SK-N-SH (cell line): ENCODE results near the gene ZFAND6. TPM values are rescaled to one million over a fixed set of nuclear protein-coding genes. Genes with fewer than 3 reads are reported as not detected.
"Not testable (repeated sequence)": the region's sequence is repeated elsewhere in the genome, so short reads cannot be mapped to it uniquely, and the experiment has no call there.

Experiments used
- CTCF ChIA-PET: fragments of 300-600, 350-600 bp; formaldehyde crosslinking; extraction: SDS; loops from one replicate; lab custom pipeline; 2021; lab: Yijun Ruan, JAX
- POLR2A ChIA-PET: fragments of 350-600 bp; sonication (Branson Sonifier 250); formaldehyde crosslinking; extraction: SDS; loops from one replicate; lab custom pipeline; 2020; ENCODE audit warnings: antibody characterized with exemption, inconsistent platforms; lab: Yijun Ruan, JAX
- DNase-seq: peaks from one replicate; pipeline ENCODE4 v3.0.0; 2012
- H2AFZ ChIP-seq: fragments of 200-600 bp; sonication (generic); 2 replicates; pipeline ENCODE4 v1.8.1; 2016; ENCODE audit warnings: antibody characterized with exemption, mild to moderate bottlenecking, low read depth
- H3F3A ChIP-seq: fragments of 200-600 bp; sonication (generic); replicated peaks from 2 replicates; pipeline ENCODE3; 2016; ENCODE audit warnings: antibody characterized with exemption, mild to moderate bottlenecking; ENCODE audit not compliant: insufficient read depth
- H3K27ac ChIP-seq, 2 experiments: fragments of 200-500 bp in 1 of 2; fragments of 200-600 bp in 1 of 2; sonication (Bioruptor generic) in 1 of 2; sonication (generic), shearing (Covaris generic) in 1 of 2; 2 replicates each; pipeline versions ENCODE4 v1.5.1 to v1.6.1; 2014 to 2016; ENCODE audit warnings: low read depth in 2 of 2, inconsistent platforms in 1 of 2, low read length in 1 of 2, mild to moderate bottlenecking in 1 of 2, mixed read lengths in 1 of 2
- H3K27me3 ChIP-seq: fragments of 200-600 bp; sonication (generic), shearing (Covaris generic); 2 replicates; pipeline ENCODE4 v1.6.1; 2016; ENCODE audit warnings: mixed run types; ENCODE audit not compliant: insufficient read depth
- H3K36me3 ChIP-seq, 2 experiments: fragments of 200-500 bp in 1 of 2; fragments of 200-600 bp in 1 of 2; sonication (Bioruptor generic) in 1 of 2; sonication (generic) in 1 of 2; replicated peaks in 1 of 2; 2 replicates each; pipeline versions ENCODE3 to v1.5.1; 2014 to 2016; ENCODE audit warnings: low read length in 1 of 2, mild to moderate bottlenecking in 1 of 2; ENCODE audit not compliant: insufficient read depth in 2 of 2, control insufficient read depth in 1 of 2
- H3K4me1 ChIP-seq, 2 experiments: fragments of 200-500 bp in 1 of 2; fragments of 200-600 bp in 1 of 2; sonication (Bioruptor generic) in 1 of 2; sonication (generic), shearing (Covaris generic) in 1 of 2; 2 replicates each; pipeline versions ENCODE4 v1.5.1 to v1.6.1; 2014 to 2016; ENCODE audit warnings: low read depth in 1 of 2, low read length in 1 of 2, mixed run types in 1 of 2; ENCODE audit not compliant: insufficient read depth in 2 of 2, control insufficient read depth in 1 of 2
- H3K4me2 ChIP-seq: fragments of 200-600 bp; sonication (generic), shearing (Covaris generic); 2 replicates; pipeline ENCODE4 v1.6.1; 2017; ENCODE audit warnings: mixed run types
- H3K4me3 ChIP-seq, 2 experiments: fragments of 200-500 bp in 1 of 2; fragments of 200-600 bp in 1 of 2; sonication (Bioruptor generic) in 1 of 2; sonication (generic), shearing (Covaris generic) in 1 of 2; 2 replicates each; pipeline versions ENCODE4 v1.5.1 to v1.8.1; 2014 to 2016; ENCODE audit warnings: low read depth in 2 of 2, inconsistent platforms in 1 of 2, low read length in 1 of 2, mild to moderate bottlenecking in 1 of 2, mixed read lengths in 1 of 2, moderate library complexity in 1 of 2
- H3K79me2 ChIP-seq: fragments of 200-600 bp; sonication (generic); 2 replicates; pipeline ENCODE4 v1.8.1; 2017; ENCODE audit warnings: mild to moderate bottlenecking; ENCODE audit not compliant: insufficient read depth
- H3K9ac ChIP-seq: fragments of 200-600 bp; sonication (generic); 2 replicates; pipeline ENCODE4 v1.6.1; 2017; ENCODE audit warnings: mixed run types
- H3K9me2 ChIP-seq: fragments of 200-600 bp; sonication (generic); 2 replicates; pipeline ENCODE4 v1.6.1; 2017; ENCODE audit warnings: mixed run types
- H3K9me3 ChIP-seq: fragments of 200-600 bp; sonication (generic); 2 replicates; pipeline ENCODE4 v1.6.1; 2017; ENCODE audit warnings: mixed run types, mild to moderate bottlenecking, moderate library complexity
- H4K20me1 ChIP-seq: fragments of 200-600 bp; sonication (generic); 2 replicates; pipeline ENCODE4 v1.6.1; 2017; ENCODE audit warnings: mild to moderate bottlenecking, mixed run types; ENCODE audit not compliant: insufficient read depth
- EP300 ChIP-seq, 2 experiments: IDR thresholded peaks; 2 replicates each; pipeline versions ENCODE4 v1.4.0 to v1.6.1; 2012; ENCODE audit warnings: borderline replicate concordance in 1 of 2, low read depth in 1 of 2, low read length in 1 of 2
- FOSL2 ChIP-seq: IDR thresholded peaks from 2 replicates; pipeline ENCODE4 v1.4.0; 2012; ENCODE audit warnings: low read depth, mild to moderate bottlenecking, moderate library complexity, borderline replicate concordance
- MEF2A ChIP-seq: IDR thresholded peaks from 2 replicates; pipeline ENCODE4 v1.4.0; 2012; ENCODE audit warnings: low read depth, borderline replicate concordance
- NFIC ChIP-seq: IDR thresholded peaks from 2 replicates; pipeline ENCODE4 v1.4.0; 2012; ENCODE audit warnings: borderline replicate concordance
- POLR2AphosphoS5 ChIP-seq: IDR thresholded peaks from 2 replicates; pipeline ENCODE4 v1.6.1; 2012; ENCODE audit warnings: low read depth, low read length
- RXRA ChIP-seq: IDR thresholded peaks from 2 replicates; pipeline ENCODE4 v1.4.0; 2012; ENCODE audit warnings: low read depth, mild to moderate bottlenecking, borderline replicate concordance
- TCF12 ChIP-seq: IDR thresholded peaks from 2 replicates; pipeline ENCODE4 v1.4.0; 2012
- YY1 ChIP-seq: IDR thresholded peaks from 2 replicates; pipeline ENCODE4 v1.4.0; 2012; ENCODE audit warnings: low read depth, mild to moderate bottlenecking
- WGBS: methylation state at CpG from one replicate; pipeline ENCODE4 v1.1.6; 2017; ENCODE audit warnings: low lambda C conversion rate; 5-methylcytosine and 5-hydroxymethylcytosine counted together
- polyA plus RNA-seq, 3 experiments: library from polyadenylated mRNA; depleted of rRNA; stranded (reverse); fragments of >200 nt; gene quantifications; 2 replicates each; pipeline ENCODE4 v1.2.3, GENCODE V29; 2012
- TF ChIP-seq, protein P1 (sequence below): IDR thresholded peaks from 2 replicates; pipeline ENCODE4; 2012
- TF ChIP-seq, protein P2 (sequence below): IDR thresholded peaks from 2 replicates; pipeline ENCODE4 v1.4.0; 2012; ENCODE audit warnings: low read depth

Gene ZFAND6
- polyA plus RNA-seq, 1 of the 3 experiments (the other 2 are of a cell fraction), result 90.1 TPM

DNA sequence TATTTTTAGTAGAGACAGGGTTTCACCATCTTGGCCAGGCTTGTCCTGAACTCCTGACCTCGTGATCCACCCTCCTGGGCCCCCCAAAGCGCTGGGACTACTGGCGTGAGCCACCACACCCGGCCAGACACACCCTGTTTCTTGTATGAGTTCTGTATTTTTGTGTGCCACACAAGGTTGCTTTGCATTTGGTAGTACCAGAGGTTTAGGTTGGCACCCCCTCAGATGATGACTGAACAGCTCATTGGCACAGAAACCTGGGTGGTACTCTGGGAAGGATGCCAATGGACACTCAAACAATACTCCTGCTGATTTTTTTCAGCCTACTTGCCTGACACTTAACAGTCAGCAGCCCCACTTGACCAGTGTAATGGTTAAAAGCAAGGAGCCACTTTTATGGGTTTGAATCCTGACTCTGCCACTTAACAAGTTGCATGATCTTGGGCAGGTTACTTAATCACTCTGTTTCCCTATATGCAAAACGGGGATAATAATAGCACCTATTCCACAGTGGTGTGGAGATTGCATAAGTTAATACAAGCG lies 49.3 kb upstream of the ZFAND6 start:
- TF ChIP-seq EP300 (IDR thresholded peaks at IDR 0.05; ENCODE audit: borderline replicate concordance in 1 of 2, low read depth in 1 of 2, low read length in 1 of 2) (peak in 1 of 2 experiments; percentile 18; a peak in 1 of 4 replicates), POLR2AphosphoS5 (no peak), YY1 (no peak), TCF12 (peak; percentile 34; the same call in 1 of the 2 replicates), NFIC (peak; percentile 67)
- Histone ChIP-seq H3F3A (peaks cover 5% of the 10 kb centered on the region), H3K36me3 (no peaks in the 10 kb centered on the region), H3K4me1 (peaks cover 0 to 4% of the 10 kb centered on the region in 2 experiments; a peak in 1 of 4 replicates), H3K4me2 (0 out of 2 replicates have a peak overlapping the region, but pooled peaks have one; percentile 8), H3K27me3 (no peaks in the 10 kb centered on the region), H3K9me2 (no peaks in the 10 kb centered on the region), H3K9ac (no peak overlapping the region; the same call in 1 of the 2 replicates), H2AFZ (no peak overlapping the region), H3K9me3 (no peaks in the 10 kb centered on the region), H4K20me1 (no peaks in the 10 kb centered on the region), H3K27ac (peak overlapping the region in 1 of 2 experiments; percentile 69; a peak in 2 of 4 replicates), H3K79me2 (no peaks in the 10 kb centered on the region), H3K4me3 (no peak overlapping the region)
- ChIA-PET POLR2A (no interaction called here), CTCF (no interaction called here)
- WGBS, result 70% methylated on average over 6 of the region's 6 CpGs
- no peak for DNase-seq

DNA sequence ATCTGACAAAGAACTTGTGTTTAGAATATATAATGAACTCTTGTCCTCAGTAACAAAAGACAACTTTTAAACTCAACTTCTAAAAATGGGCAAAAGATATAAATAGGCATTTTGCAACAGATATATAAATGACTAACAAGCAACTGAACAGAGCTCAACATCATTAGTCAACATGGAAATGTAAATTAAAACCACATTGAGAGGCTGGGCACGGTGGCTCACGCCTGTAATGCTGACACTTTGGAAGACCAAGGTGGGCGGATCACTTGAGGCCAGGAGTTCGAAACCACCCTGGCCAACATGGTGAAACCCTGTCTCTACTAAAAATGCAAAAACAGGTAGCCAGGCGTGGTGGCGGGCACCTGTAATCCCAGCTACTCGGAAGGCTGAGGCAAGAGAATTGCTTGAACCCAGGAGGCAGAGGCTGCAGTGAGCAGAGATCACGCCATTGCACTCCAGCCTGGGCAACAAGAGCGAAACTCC lies 48.4 kb upstream of the ZFAND6 start:
- H3K79me2 ChIP-seq, CTCF ChIA-PET, H3K27me3 ChIP-seq, H3K4me1 ChIP-seq, H3K9me3 ChIP-seq, DNase-seq, H4K20me1 ChIP-seq, POLR2A ChIA-PET, H3K9me2 ChIP-seq, H2AFZ ChIP-seq, H3K36me3 ChIP-seq, H3F3A ChIP-seq, H3K4me3 ChIP-seq, H3K9ac ChIP-seq: not testable (repeated sequence)
- TF ChIP-seq, protein P1, sequence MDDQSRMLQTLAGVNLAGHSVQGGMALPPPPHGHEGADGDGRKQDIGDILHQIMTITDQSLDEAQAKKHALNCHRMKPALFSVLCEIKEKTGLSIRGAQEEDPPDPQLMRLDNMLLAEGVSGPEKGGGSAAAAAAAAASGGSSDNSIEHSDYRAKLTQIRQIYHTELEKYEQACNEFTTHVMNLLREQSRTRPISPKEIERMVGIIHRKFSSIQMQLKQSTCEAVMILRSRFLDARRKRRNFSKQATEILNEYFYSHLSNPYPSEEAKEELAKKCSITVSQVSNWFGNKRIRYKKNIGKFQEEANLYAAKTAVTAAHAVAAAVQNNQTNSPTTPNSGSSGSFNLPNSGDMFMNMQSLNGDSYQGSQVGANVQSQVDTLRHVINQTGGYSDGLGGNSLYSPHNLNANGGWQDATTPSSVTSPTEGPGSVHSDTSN, result 0 out of 2 replicates have a peak, but pooled peaks have one; percentile 4
- TF ChIP-seq, protein P2, sequence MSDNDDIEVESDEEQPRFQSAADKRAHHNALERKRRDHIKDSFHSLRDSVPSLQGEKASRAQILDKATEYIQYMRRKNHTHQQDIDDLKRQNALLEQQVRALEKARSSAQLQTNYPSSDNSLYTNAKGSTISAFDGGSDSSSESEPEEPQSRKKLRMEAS, result 0 out of 2 replicates have a peak, but pooled peaks have one; percentile 19
- TF ChIP-seq FOSL2, result peak; percentile 33; the same call in 1 of the 2 replicates
- TF ChIP-seq TCF12, result peak; percentile 91
- TF ChIP-seq RXRA, result 0 out of 2 replicates have a peak, but pooled peaks have one; percentile 18
- peak; percentile 95 for TF ChIP-seq MEF2A
- H3K4me2 ChIP-seq, result peak overlapping the region; percentile 8
- 67% methylated on average over 9 of the region's 9 CpGs for whole genome bisulfite sequencing
- H3K27ac ChIP-seq, result peak overlapping the region in 1 of 2 experiments; percentile 69; a peak in 2 of 4 replicates
